Measurements from ENCODE around the gene TRPM8. TPM values are rescaled to one million over a fixed set of nuclear protein-coding genes. Genes with fewer than 3 reads are reported as not detected.

Gene TRPM8
- total and polyA plus RNA-seq, 2 of the 13 experiments (the other 11 are each of a cell fraction or from before 2014, with no cell fraction given) = 0.12 TPM; not detected in 1

DNA sequence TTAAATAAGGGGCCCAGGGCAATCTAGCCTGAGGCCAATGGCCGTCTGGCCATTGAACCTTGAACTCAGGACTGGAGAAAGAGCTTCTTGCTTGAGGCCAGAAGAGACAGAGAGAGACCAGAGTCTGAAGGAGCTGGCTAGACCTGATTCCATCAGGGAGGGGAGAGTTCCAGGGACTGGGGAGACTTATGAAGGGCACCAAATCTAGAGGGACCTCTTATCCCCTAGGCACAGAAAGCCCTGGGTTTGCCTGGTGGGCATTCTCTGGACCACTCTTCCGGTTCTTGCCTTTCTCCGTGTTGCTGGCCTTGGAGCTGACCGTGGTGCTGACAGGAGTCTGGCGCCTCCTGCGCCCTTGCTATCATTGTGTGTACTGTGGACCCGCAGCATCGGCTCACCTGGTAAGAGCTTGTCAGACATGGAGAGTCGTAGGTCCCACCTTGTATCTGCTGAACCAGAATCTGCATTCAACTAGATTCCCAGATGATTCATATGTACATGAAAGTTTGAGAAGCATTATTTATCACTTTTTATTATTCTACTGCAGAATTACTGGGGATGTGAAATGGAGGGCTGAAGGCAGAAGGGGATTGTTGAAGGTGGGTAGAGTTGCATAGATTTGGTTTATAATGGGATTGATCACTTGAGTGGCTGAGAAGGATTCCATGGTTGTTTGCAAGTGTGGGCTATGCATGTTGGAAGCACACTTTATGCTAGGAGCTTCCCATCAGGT, 4.3 kb upstream of the TRPM8 start (continued):
- TF ChIP-seq MED8 (CRISPR knock-in tag; IDR thresholded peaks at IDR 0.05; ENCODE audit: insufficient replicate concordance) (no peak), MAFG (CRISPR knock-in tag; IDR thresholded peaks at IDR 0.05) (no peak), ZNF746 (CRISPR knock-in tag; IDR thresholded peaks at IDR 0.05) (no peak), MAF1 (CRISPR knock-in tag; IDR thresholded peaks at IDR 0.05; ENCODE audit: borderline replicate concordance) (no peak), MEIS2 (CRISPR knock-in tag; IDR thresholded peaks at IDR 0.05) (peak; percentile 86), ZNF431 (CRISPR knock-in tag; IDR thresholded peaks at IDR 0.05; ENCODE audit: borderline replicate concordance, low read depth) (no peak), AGO1 (IDR thresholded peaks at IDR 0.05; ENCODE audit: low read depth, low read length, poor library complexity, severe bottlenecking) (no peak), JUNB (CRISPR knock-in tag; IDR thresholded peaks at IDR 0.05; ENCODE audit: borderline replicate concordance) (no peak), POGZ (CRISPR knock-in tag; IDR thresholded peaks at IDR 0.05) (no peak), JUND (CRISPR knock-in tag; IDR thresholded peaks at IDR 0.05) (no peak), ESRRA (CRISPR knock-in tag; IDR thresholded peaks at IDR 0.05; ENCODE audit: low read depth) (no peak), YEATS4 (CRISPR knock-in tag; IDR thresholded peaks at IDR 0.05; ENCODE audit: borderline replicate concordance) (no peak), JDP2 (CRISPR knock-in tag; IDR thresholded peaks at IDR 0.05; ENCODE audit: borderline replicate concordance) (no peak; the same call in 1 of the 2 replicates), GATA4 (IDR thresholded peaks at IDR 0.05; ENCODE audit: borderline replicate concordance, low read depth) (no peak), E2F5 (CRISPR knock-in tag; conservative IDR thresholded peaks at IDR 0.05) (0 out of 2 replicates have a peak, but pooled peaks have one; percentile 53), SMYD3 (CRISPR knock-in tag; IDR thresholded peaks at IDR 0.05) (0 out of 2 replicates have a peak, but pooled peaks have one; percentile 67), ZNF761 (CRISPR knock-in tag; conservative IDR thresholded peaks at IDR 0.05) (no peak), PTBP1 (IDR thresholded peaks at IDR 0.05; ENCODE audit: low read depth, low read length, poor library complexity, severe bottlenecking) (no peak), MIER2 (CRISPR knock-in tag; IDR thresholded peaks at IDR 0.05) (peak; percentile 99), ZFP36L2 (CRISPR knock-in tag; IDR thresholded peaks at IDR 0.05) (no peak), ZNF75D (CRISPR knock-in tag; IDR thresholded peaks at IDR 0.05; ENCODE audit: borderline replicate concordance) (no peak)
- TF ChIP-seq, protein P1, sequence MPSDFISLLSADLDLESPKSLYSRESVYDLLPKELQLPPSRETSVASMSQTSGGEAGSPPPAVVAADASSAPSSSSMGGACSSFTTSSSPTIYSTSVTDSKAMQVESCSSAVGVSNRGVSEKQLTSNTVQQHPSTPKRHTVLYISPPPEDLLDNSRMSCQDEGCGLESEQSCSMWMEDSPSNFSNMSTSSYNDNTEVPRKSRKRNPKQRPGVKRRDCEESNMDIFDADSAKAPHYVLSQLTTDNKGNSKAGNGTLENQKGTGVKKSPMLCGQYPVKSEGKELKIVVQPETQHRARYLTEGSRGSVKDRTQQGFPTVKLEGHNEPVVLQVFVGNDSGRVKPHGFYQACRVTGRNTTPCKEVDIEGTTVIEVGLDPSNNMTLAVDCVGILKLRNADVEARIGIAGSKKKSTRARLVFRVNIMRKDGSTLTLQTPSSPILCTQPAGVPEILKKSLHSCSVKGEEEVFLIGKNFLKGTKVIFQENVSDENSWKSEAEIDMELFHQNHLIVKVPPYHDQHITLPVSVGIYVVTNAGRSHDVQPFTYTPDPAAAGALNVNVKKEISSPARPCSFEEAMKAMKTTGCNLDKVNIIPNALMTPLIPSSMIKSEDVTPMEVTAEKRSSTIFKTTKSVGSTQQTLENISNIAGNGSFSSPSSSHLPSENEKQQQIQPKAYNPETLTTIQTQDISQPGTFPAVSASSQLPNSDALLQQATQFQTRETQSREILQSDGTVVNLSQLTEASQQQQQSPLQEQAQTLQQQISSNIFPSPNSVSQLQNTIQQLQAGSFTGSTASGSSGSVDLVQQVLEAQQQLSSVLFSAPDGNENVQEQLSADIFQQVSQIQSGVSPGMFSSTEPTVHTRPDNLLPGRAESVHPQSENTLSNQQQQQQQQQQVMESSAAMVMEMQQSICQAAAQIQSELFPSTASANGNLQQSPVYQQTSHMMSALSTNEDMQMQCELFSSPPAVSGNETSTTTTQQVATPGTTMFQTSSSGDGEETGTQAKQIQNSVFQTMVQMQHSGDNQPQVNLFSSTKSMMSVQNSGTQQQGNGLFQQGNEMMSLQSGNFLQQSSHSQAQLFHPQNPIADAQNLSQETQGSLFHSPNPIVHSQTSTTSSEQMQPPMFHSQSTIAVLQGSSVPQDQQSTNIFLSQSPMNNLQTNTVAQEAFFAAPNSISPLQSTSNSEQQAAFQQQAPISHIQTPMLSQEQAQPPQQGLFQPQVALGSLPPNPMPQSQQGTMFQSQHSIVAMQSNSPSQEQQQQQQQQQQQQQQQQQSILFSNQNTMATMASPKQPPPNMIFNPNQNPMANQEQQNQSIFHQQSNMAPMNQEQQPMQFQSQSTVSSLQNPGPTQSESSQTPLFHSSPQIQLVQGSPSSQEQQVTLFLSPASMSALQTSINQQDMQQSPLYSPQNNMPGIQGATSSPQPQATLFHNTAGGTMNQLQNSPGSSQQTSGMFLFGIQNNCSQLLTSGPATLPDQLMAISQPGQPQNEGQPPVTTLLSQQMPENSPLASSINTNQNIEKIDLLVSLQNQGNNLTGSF (CRISPR knock-in tag; IDR thresholded peaks at IDR 0.05) = 0 out of 2 replicates have a peak, but pooled peaks have one; percentile 64
